H1 (cell line): Measurements from ENCODE around the gene CHD3. TPM values are rescaled to one million over a fixed set of nuclear protein-coding genes. Genes with fewer than 3 reads are reported as not detected.
A peak's percentile ranks its signal among the peaks of the same experiment; 100 is the strongest.

Experiments
- CTCF ChIA-PET: fragments of 300-600 bp; sonication (Branson Sonifier 250); formaldehyde crosslinking; loops from one replicate; lab custom pipeline; 2021; ENCODE audit not compliant: partially characterized antibody; lab: Charles Lee
- POLR2A ChIA-PET: fragments of 300-600 bp; sonication (Branson Sonifier 250); formaldehyde crosslinking; loops from one replicate; lab custom pipeline; 2021; ENCODE audit warnings: inconsistent platforms; ENCODE audit not compliant: partially characterized antibody; lab: Charles Lee
- DNase-seq, 2 experiments: peaks; one replicate each; pipeline versions ENCODE4 v3.0.0 to v3.0.0-alpha.2; 2010 to 2022; ENCODE audit warnings: low spot score in 2 of 2, low read depth in 1 of 2, mixed read lengths in 1 of 2
- FAIRE-seq: peaks from 2 replicates; lab custom pipeline; 2011; peaks lifted over from hg19 to GRCh38; lab: Jason Lieb, UNC
- H2AFZ ChIP-seq: 2 replicates; pipeline ENCODE4 v1.8.1; 2012; ENCODE audit warnings: low read length, inconsistent platforms
- H2AK5ac ChIP-seq: 2 replicates; pipeline ENCODE4 v1.6.1; 2013; ENCODE audit warnings: low read depth, low read length
- H2BK120ac ChIP-seq: replicated peaks from 2 replicates; pipeline ENCODE3; 2013; ENCODE audit warnings: low read depth, low read length, inconsistent platforms
- H2BK12ac ChIP-seq: 2 replicates; pipeline ENCODE4 v1.6.1; 2013; ENCODE audit warnings: low read depth, low read length
- H2BK15ac ChIP-seq: 2 replicates; pipeline ENCODE4 v1.6.1; 2013; ENCODE audit warnings: low read length
- H2BK20ac ChIP-seq: 2 replicates; pipeline ENCODE4 v1.6.1; 2013; ENCODE audit warnings: low read length
- H2BK5ac ChIP-seq: 2 replicates; pipeline ENCODE4 v1.6.1; 2013; ENCODE audit warnings: low read depth, low read length
- H3K14ac ChIP-seq: 2 replicates; pipeline ENCODE4 v1.6.1; 2013; ENCODE audit warnings: inconsistent platforms; ENCODE audit not compliant: insufficient read length
- H3K18ac ChIP-seq: 2 replicates; pipeline ENCODE4 v1.6.1; 2013; ENCODE audit warnings: low read length; ENCODE audit errors: extremely low read depth
- H3K23ac ChIP-seq: 2 replicates; pipeline ENCODE4 v1.6.1; 2013; ENCODE audit warnings: inconsistent platforms; ENCODE audit not compliant: insufficient read length
- H3K23me2 ChIP-seq: 2 replicates; pipeline ENCODE4 v1.6.1; 2013; ENCODE audit warnings: low read depth, low read length
- H3K27ac ChIP-seq: 2 replicates; pipeline ENCODE4 v1.6.1; 2011; ENCODE audit warnings: low read depth, low read length, inconsistent platforms
- H3K27me3 ChIP-seq, 4 experiments: replicated peaks in 1 of 4; 1 replicate in 1 of 4; 2 replicates in 3 of 4; pipeline versions ENCODE4 v1.6.1 to v1.8.1; 2011 to 2013; ENCODE audit warnings: low read length in 3 of 4, mild to moderate bottlenecking in 3 of 4, inconsistent platforms in 2 of 4, mixed read lengths in 2 of 4, moderate library complexity in 1 of 4; ENCODE audit not compliant: control insufficient read depth in 3 of 4, insufficient read depth in 3 of 4; ENCODE audit errors: extremely low read depth in 1 of 4
- H3K36me3 ChIP-seq, 4 experiments: 2 replicates each; pipeline versions ENCODE4 v1.6.1 to v1.8.1; 2011 to 2013; ENCODE audit warnings: mild to moderate bottlenecking in 4 of 4, low read length in 3 of 4, moderate library complexity in 2 of 4, control low read depth in 1 of 4, inconsistent platforms in 1 of 4; ENCODE audit not compliant: insufficient read depth in 4 of 4, control insufficient read depth in 2 of 4
- H3K4ac ChIP-seq: replicated peaks from 2 replicates; pipeline ENCODE3; 2013; ENCODE audit warnings: low read length, low read depth, mixed read lengths, inconsistent platforms; ENCODE audit not compliant: insufficient read length
- H3K4me1 ChIP-seq, 4 experiments: replicated peaks in 1 of 4; 1 replicate in 1 of 4; 2 replicates in 3 of 4; pipeline versions ENCODE4 v1.6.1 to v1.8.1; 2011 to 2013; ENCODE audit warnings: low read length in 3 of 4, inconsistent platforms in 2 of 4, mixed read lengths in 1 of 4; ENCODE audit not compliant: insufficient read depth in 4 of 4, control insufficient read depth in 3 of 4
- H3K4me2 ChIP-seq, 2 experiments: 2 replicates each; pipeline versions ENCODE4 v1.6.1 to v1.8.1; 2011 to 2013; ENCODE audit warnings: low read depth in 2 of 2, low read length in 2 of 2, control low read depth in 1 of 2, inconsistent platforms in 1 of 2, mild to moderate bottlenecking in 1 of 2; ENCODE audit not compliant: insufficient read depth in 1 of 2
- H3K4me3 ChIP-seq, 4 experiments: fragments of 200-600, 300-600 bp in 1 of 4; sonication (generic), shearing (Covaris generic), sonication (Bioruptor Twin) in 1 of 4; 2 replicates each; pipeline versions ENCODE4 v1.5.1 to v1.8.1; 2011 to 2016; ENCODE audit warnings: low read length in 4 of 4, low read depth in 3 of 4, control low read depth in 2 of 4, inconsistent platforms in 2 of 4, mild to moderate bottlenecking in 2 of 4, mixed read lengths in 1 of 4, moderate library complexity in 1 of 4; ENCODE audit not compliant: insufficient read depth in 2 of 4; ENCODE audit errors: extremely low read depth in 1 of 4
- H3K56ac ChIP-seq: replicated peaks from 2 replicates; pipeline ENCODE3; 2013; ENCODE audit warnings: low read depth, mild to moderate bottlenecking, mixed read lengths, low read length, inconsistent platforms; ENCODE audit not compliant: insufficient read length
- H3K79me1 ChIP-seq: 2 replicates; pipeline ENCODE4 v1.6.1; 2013; ENCODE audit warnings: low read depth, low read length, control low read depth
- H3K79me2 ChIP-seq, 2 experiments: 2 replicates each; pipeline versions ENCODE4 v1.6.1 to v1.8.1; 2012 to 2013; ENCODE audit warnings: low read length in 2 of 2, mild to moderate bottlenecking in 2 of 2, inconsistent platforms in 1 of 2; ENCODE audit not compliant: insufficient read depth in 2 of 2, control insufficient read depth in 1 of 2
- H3K9ac ChIP-seq, 4 experiments: replicated peaks in 1 of 4; 1 replicate in 1 of 4; 2 replicates in 3 of 4; pipeline versions ENCODE4 v1.6.1 to v1.8.1; 2011 to 2013; ENCODE audit warnings: low read depth in 3 of 4, low read length in 3 of 4, control low read depth in 2 of 4, mild to moderate bottlenecking in 2 of 4, moderate library complexity in 2 of 4, inconsistent platforms in 1 of 4; ENCODE audit errors: extremely low read depth in 1 of 4
- H3K9me3 ChIP-seq, 2 experiments: 2 replicates each; pipeline versions ENCODE4 v1.6.1 to v1.8.1; 2012 to 2013; ENCODE audit warnings: mild to moderate bottlenecking in 2 of 2, moderate library complexity in 2 of 2, control low read depth in 1 of 2, inconsistent platforms in 1 of 2, low read depth in 1 of 2, low read length in 1 of 2, mixed read lengths in 1 of 2; ENCODE audit not compliant: insufficient read depth in 2 of 2
- H4K20me1 ChIP-seq, 2 experiments: replicated peaks in 1 of 2; 2 replicates each; pipeline versions ENCODE3 to v1.8.1; 2011 to 2013; ENCODE audit warnings: inconsistent platforms in 2 of 2, low read length in 2 of 2, mild to moderate bottlenecking in 1 of 2; ENCODE audit not compliant: insufficient read depth in 2 of 2, control insufficient read depth in 1 of 2
- H4K5ac ChIP-seq: 2 replicates; pipeline ENCODE4 v1.6.1; 2013; ENCODE audit warnings: low read length, low read depth, mixed read lengths, inconsistent platforms; ENCODE audit not compliant: insufficient read length
- H4K8ac ChIP-seq: 2 replicates; pipeline ENCODE4 v1.8.0; 2013; ENCODE audit warnings: mild to moderate bottlenecking, moderate library complexity, low read length, inconsistent platforms; ENCODE audit not compliant: insufficient read depth; ENCODE audit errors: extremely low read depth
- H4K91ac ChIP-seq: replicated peaks from 2 replicates; pipeline ENCODE3; 2013; ENCODE audit warnings: low read length, mixed read lengths, inconsistent platforms; ENCODE audit not compliant: insufficient read length
- ASH2L ChIP-seq: fragments of 200-600, 300-600 bp; sonication (generic); IDR thresholded peaks from one replicate; pipeline ENCODE4 v1.7.1; 2017; ENCODE audit warnings: low read length
- KDM4A ChIP-seq: IDR thresholded peaks from one replicate; pipeline ENCODE4 v1.7.1; 2012; ENCODE audit warnings: low read depth, mild to moderate bottlenecking, moderate library complexity, low read length, inconsistent platforms; ENCODE audit not compliant: severe bottlenecking
- WGBS, 2 experiments: shearing (Covaris generic) in 1 of 2; methylation state at CpG; one replicate each; pipeline versions ENCODE4 v1.1.6 to v1.1.7; 2013 to 2015; ENCODE audit warnings: low lambda C conversion rate in 2 of 2, mixed read lengths in 2 of 2, inconsistent platforms in 1 of 2, low coverage in 1 of 2, missing lambda C conversion rate in 1 of 2; ENCODE audit not compliant: insufficient replicate concordance in 2 of 2, insufficient coverage in 1 of 2, insufficient read length in 1 of 2; ENCODE audit errors: extremely low coverage in 1 of 2, missing lambda C conversion rate in 1 of 2; 5-methylcytosine and 5-hydroxymethylcytosine counted together
- polyA plus RNA-seq, 7 experiments: library from polyadenylated mRNA; depleted of rRNA in 3 of 7; stranded (reverse) in 5 of 7; unstranded in 2 of 7; fragments of >200 nt in 5 of 7; fragments of 200-250 nt in 2 of 7; gene quantifications; 1 replicate in 5 of 7; 2 replicates in 1 of 7; 4 replicates in 1 of 7; pipeline versions ENCODE4 v1.2.1 to v1.2.3, GENCODE V29; 2011 to 2013; ENCODE audit warnings: missing spikeins in 2 of 7, mixed read lengths in 2 of 7
- total RNA-seq: library from RNA; stranded (reverse); fragmentation: NEBNext Ultra II Directional; extraction: Animal tissue kit (Norgen Biotek cat#: 25700); gene quantifications from 2 replicates; pipeline ENCODE4 v1.2.1, GENCODE V29; 2021

The CHD3 gene
- total and polyA plus RNA-seq, 2 of the 8 experiments (the other 6 are each of a cell fraction or from before 2014, with no cell fraction given): 12.3 to 12.9 TPM

DNA sequence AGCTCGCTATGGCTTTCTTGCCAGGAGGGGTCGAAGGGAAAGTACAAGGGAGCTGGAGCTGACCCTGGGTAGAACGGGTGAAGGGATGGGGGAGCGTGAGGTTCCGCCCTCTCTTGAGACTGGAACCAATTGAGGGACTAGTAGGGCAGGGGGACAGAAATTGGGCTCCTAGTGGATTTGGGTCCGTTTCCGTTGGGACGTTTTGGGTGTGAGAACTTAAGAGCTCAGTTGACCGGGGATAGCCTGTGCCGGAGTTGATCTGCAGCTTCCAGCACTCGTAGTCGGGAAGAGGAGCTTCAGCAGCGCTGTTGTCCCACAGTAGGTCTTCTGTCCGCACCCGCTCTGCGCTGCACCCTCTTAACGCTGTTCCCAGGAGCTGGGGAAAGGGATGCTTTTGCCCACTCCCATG lies 43.9 kb downstream of the CHD3 start:
- Histone ChIP-seq H2AFZ (peak overlapping the region; percentile 93), H2BK20ac (no peak overlapping the region), H3K23ac (no peak overlapping the region), H3K4me3 (peak overlapping the region; percentile 80 to 95 (median 89)), H2BK12ac (no peak overlapping the region), H3K27me3 (peaks cover 11 to 22% (median 20%) of the 10 kb centered on the region in 4 experiments), H3K56ac (peak overlapping the region; percentile 4), H2BK15ac (no peak overlapping the region), H3K36me3 (peaks cover 5 to 19% (median 9%) of the 10 kb centered on the region in 4 experiments; a peak in 5 of 8 replicates), H3K23me2 (peaks cover 15% of the 10 kb centered on the region), H4K8ac (no peak overlapping the region), H4K20me1 (peaks cover 0 to 5% of the 10 kb centered on the region in 2 experiments), H3K4me2 (peak overlapping the region; percentile 96 to 98), H3K79me1 (no peaks in the 10 kb centered on the region), H3K9me3 (no peaks in the 10 kb centered on the region), H3K18ac (peak overlapping the region; percentile 97; the same call in 1 of the 2 replicates), H3K27ac (0 out of 2 replicates have a peak overlapping the region, but pooled peaks have one; percentile 16), H3K14ac (no peak overlapping the region), H2BK120ac (no peak overlapping the region), H3K4me1 (peaks cover 0 to 5% (median 3%) of the 10 kb centered on the region in 4 experiments; a peak in 4 of 7 replicates), H3K9ac (peak overlapping the region in 3 of 4 experiments; percentile 26 to 69 (median 67); a peak in 6 of 7 replicates), H2AK5ac (no peak overlapping the region), H3K79me2 (0 out of 4 replicates have a peak, but pooled peaks cover 0 to 4% of the 10 kb centered on the region in 2 experiments), H3K4ac (peak overlapping the region; percentile 58), H2BK5ac (peak overlapping the region; percentile 84; the same call in 1 of the 2 replicates), H4K91ac (peak overlapping the region; percentile 48), H4K5ac (peak overlapping the region; percentile 81)
- FAIRE-seq (no peak), DNase-seq (peak in 1 of 2 experiments; percentile 58)
- 5% methylated on average over 17 of the region's 17 CpGs; no CpG with 5 or more reads in 1 of the 2 experiments for WGBS, 2 experiments
- ChIA-PET CTCF (interaction anchor here (0.6 to 5.7 kb wide), 27 partner anchors 10 to 189 kb away, joined by 3 to 33 read pairs (median 4); partner anchors contain the start of gene ALOXE3), POLR2A (interaction anchor here (0.5 to 3.3 kb wide), 10 partner anchors 10 to 246 kb away, joined by 3 to 11 read pairs (median 4); partner anchors contain the start of genes NAA38 and RNF227)
- TF ChIP-seq ASH2L (no peak), KDM4A (peak; percentile 45)
